ENCODE measurements around the gene MAEA. TPM values are rescaled to one million over a fixed set of nuclear protein-coding genes. Genes with fewer than 3 reads are reported as not detected.

MAEA gene
- total RNA-seq, 1 donor from 2014 or later: 72.3 TPM

GRCh38 chr4:1376391-1376840 lies 86.7 kb downstream of the MAEA start:
- DNase-seq (ENCODE audit: low read depth): no peak
- no peak overlapping the region for H3K4me3 ChIP-seq (ENCODE audit: low read depth, low read length)
- TF ChIP-seq, protein P1, sequence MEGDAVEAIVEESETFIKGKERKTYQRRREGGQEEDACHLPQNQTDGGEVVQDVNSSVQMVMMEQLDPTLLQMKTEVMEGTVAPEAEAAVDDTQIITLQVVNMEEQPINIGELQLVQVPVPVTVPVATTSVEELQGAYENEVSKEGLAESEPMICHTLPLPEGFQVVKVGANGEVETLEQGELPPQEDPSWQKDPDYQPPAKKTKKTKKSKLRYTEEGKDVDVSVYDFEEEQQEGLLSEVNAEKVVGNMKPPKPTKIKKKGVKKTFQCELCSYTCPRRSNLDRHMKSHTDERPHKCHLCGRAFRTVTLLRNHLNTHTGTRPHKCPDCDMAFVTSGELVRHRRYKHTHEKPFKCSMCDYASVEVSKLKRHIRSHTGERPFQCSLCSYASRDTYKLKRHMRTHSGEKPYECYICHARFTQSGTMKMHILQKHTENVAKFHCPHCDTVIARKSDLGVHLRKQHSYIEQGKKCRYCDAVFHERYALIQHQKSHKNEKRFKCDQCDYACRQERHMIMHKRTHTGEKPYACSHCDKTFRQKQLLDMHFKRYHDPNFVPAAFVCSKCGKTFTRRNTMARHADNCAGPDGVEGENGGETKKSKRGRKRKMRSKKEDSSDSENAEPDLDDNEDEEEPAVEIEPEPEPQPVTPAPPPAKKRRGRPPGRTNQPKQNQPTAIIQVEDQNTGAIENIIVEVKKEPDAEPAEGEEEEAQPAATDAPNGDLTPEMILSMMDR (conservative IDR thresholded peaks at IDR 0.05; ENCODE audit: low read depth, low read length): no peak

GRCh38 chr4:1376841-1377605 lies 87.3 kb downstream of the MAEA start:
- TF ChIP-seq, protein P1 (conservative IDR thresholded peaks at IDR 0.05; ENCODE audit: low read depth, low read length): no peak
- H3K4me3 ChIP-seq (ENCODE audit: low read depth, low read length): no peak overlapping the region
- no peak for DNase-seq (ENCODE audit: low read depth)

GRCh38 chr4:1377606-1378261 lies 88.0 kb downstream of the MAEA start:
- H3K4me3 ChIP-seq (ENCODE audit: low read depth, low read length): no peak overlapping the region
- no peak for DNase-seq (ENCODE audit: low read depth)
- TF ChIP-seq, protein P1 (conservative IDR thresholded peaks at IDR 0.05; ENCODE audit: low read depth, low read length): no peak

DNA sequence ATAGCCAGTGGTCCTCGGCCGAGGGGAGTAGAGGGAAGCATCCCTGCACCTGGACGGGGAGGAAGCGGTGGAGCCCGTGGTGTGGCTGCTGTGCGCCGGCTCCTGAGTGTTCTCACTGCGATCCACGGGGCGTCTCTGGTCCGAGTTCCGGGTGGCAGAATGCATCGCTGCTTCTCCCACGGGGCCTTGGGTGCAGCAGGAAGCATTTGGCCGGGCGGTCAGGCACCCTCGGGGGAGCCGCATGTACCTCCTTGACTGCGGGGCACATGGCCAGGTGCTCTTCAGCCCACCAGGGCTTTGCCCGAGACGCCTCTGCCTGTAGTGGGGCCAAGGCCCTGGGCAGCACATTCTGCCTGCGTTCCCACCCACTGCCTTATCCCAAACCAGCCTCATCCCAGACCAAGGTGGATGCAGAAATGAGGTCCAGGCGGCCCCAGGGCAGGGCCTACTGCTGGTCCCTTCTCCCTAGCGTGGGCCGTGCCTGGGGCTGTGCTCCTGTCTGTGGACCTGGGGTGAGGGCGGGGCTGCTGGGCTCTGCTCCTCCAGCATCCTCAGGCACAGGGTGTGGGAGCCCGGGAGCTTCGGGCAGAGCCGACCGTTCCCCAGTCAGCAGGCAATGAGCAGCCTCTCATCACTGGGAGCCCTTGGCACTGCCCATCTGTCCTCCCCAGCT lies 89.0 kb downstream of the MAEA start:
- H3K4me3 ChIP-seq (ENCODE audit: low read depth, low read length): no peak overlapping the region
- TF ChIP-seq, protein P1 (conservative IDR thresholded peaks at IDR 0.05; ENCODE audit: low read depth, low read length): no peak
- DNase-seq (ENCODE audit: low read depth): no peak

- H3K4me3 ChIP-seq (ENCODE audit: low read depth, low read length): no peak overlapping the region
- DNase-seq (ENCODE audit: low read depth): no peak
- TF ChIP-seq, protein P1 (conservative IDR thresholded peaks at IDR 0.05; ENCODE audit: low read depth, low read length): no peak
These were observed 89.7 kb downstream of the MAEA start for GRCh38 chr4:1379351-1379781.

- H3K4me3 ChIP-seq (ENCODE audit: low read depth, low read length): no peak overlapping the region
- TF ChIP-seq, protein P1 (conservative IDR thresholded peaks at IDR 0.05; ENCODE audit: low read depth, low read length): no peak
- DNase-seq (ENCODE audit: low read depth): no peak
These were observed 90.2 kb downstream of the MAEA start for GRCh38 chr4:1379801-1380331.
